NCI-H2227 treated with DMSO at 0.1 percent for 48 hours (cell line): ENCODE data around the gene LMOD3.

Experiments
- DNase-seq: peaks from one replicate; lab custom pipeline; 2025; lab: John Stamatoyannopoulos, UW

Gene LMOD3

DNA sequence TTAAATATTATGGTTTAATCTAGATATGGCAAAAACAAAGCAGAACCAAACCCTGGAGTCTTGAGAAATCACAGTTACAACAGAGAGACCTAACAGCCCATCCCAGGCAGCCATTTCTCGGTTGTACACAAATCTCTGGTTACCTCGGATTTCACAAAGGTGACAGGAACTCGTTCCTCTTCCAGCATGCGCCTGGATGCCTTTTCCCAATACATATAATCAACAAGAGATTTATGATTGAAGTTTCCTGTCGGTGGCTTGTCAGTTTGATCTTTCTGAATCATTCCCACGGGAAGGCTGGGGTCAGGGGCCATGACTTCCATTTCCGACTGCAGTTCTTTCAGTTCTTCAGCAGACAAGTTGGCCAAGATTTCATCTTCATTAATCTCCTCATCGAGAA lies 445 bp downstream of the LMOD3 start:
- DNase-seq, result no peak

DNA sequence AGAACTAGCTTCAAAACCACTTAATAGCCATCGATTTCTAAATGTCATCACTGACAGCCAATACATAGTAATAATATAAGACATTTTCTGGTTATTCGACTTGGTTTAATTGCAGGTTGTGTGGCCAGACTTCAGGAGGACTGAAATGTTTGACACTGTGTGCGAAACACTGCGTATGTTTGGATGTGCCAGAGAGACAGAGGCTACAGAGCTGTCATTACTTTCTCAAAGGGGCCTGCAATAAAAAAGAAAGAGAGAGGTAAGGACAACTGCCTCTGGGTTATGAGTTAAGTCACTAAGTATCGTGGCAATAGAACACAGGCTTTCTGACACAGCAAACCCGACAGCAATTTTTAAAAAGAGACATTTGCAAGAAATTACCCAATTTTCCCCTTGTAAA lies 882 bp downstream of the LMOD3 start:
- no peak for DNase-seq

DNA sequence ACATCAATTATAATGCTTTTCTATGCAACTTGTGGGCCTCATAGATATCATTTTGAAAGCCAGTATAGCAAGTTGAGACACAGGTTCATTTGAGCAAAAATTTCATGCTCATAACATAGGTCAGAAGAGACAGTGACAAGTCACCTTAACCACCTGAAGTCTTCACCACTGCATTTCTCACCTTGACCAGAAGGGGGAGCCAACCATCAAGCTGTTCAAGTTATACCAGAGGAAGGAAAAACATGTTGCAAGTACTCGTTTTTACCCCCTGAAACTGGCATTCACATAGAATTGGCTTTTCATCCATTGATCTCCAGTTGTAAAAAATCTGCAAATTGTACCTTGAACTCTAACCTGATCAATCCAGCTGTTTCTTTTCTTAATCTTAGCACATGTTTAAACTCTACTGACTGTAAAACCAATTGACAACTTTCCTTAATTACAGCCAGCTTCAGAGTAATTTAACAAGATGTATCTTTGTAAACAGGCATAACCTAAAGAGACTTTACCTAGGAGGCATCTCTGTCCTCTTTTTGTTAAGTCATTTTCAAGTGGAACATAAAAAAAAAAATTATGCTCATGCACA lies 1.4 kb downstream of the LMOD3 start:
- DNase-seq, result peak; percentile 47

DNA sequence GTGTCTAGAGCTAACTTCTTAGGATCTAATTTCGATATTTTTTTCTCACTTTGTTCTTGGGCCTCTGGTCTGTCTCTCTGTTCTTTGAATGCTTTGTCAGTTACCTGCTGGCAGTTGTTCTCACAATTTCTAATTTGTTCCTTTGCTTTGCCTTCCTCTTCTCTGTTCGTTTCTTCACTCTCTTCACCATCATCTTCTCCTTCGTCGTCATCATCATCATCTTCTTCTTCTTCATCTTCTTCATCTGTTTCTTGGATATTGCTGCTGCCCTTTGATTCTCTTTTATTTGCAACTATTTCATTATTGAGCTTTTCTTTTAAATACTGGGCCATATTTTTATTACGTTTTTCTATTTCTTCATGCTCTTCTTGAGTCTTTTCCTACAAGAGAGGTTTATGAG lies 2.7 kb downstream of the LMOD3 start:
- DNase-seq, result no peak

DNA sequence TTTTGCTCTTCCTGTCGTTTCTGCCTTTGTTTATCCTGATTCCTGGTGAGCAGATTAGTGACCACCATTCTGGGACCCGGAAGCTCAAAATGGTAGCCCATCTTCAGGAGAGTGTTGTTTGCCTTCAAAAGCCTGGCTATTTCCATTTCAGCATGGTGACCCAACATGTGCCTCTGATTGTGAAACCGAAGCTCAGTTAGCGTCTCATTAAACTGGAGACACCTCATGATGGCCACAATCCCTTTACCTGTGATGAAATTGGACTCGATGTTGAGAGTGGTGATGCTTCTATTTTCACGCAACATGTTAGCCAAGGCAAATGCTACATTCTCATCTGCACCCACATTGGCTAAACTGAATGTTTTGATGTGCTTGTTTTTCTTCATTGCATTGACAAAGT lies 3.3 kb downstream of the LMOD3 start:
- no peak for DNase-seq

DNA sequence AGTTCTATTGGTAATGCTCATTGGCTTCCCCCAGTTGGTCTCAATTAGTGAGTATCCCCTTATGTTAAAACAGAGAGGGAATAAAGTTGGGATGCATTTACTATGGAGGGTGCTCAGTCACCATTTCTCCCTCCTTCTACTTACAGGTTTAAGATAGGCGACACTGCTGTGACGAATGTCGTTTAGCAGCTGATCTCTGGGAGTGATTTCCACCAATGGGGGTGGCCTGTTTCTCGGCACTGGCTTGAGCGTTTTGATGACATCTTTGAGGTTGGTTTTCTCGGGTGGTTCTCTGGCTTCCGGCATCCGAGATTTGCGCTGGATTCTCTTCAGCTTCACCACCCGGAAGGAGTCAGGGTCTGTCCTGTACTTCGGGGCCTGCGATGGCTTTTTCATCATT lies 3.8 kb downstream of the LMOD3 start:
- no peak for DNase-seq

DNA sequence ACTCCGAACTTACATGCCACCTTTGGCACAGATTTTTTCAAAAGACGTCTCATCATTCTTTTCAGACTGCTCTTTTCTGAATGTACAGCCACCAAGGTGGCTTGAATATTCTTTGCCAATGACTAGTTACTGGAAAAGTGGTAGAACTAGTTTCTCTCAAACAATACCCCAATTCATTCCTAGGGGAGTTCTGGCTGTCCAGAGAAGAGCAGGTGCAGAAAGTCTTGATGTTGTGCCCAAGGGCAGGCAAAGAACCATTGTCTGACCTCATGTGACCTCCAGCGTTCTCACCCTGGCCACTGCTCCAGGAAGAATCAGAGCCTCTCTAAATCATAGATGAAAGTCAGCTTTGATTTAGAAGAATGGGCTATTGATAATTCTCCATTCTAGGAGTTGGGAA lies 5.5 kb downstream of the LMOD3 start:
- DNase-seq, result no peak

DNA sequence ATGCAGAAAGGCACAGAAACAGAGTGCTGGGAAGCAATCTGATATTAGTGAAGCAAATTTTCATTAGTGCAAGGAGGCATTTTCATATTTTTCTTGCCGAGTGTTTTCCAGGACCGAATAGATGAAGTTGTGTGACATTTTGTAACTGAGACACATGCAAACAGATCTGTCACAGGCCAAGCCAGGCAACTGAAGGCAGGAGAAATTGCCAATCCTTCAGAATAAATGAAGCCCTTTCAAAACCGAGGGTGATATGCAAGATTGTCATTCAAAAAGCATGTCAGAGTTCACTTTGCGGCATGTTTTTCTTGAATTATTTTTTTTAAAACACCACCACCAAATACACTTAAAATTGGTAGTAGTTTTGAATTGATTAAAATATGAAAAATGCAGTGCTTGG lies 6.2 kb downstream of the LMOD3 start:
- no peak for DNase-seq

DNA sequence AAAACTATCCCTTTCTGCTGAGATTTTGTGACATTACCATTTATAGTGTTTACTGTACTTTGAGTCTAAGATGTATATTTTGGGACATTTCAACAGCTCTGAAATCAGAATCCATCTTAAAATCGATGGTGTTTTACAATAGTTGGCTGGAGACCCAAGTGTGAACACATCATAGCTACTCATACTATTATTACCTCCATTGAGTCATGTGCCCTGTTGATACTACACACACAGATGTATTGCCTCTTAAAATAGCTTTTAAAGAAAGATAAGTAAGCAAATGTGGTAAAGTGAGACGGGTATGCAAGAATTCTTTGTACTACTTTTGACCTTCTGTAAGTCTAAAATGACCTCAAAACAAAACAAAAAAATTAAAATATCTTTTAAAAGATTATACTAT lies 6.7 kb downstream of the LMOD3 start:
- no peak for DNase-seq

DNA sequence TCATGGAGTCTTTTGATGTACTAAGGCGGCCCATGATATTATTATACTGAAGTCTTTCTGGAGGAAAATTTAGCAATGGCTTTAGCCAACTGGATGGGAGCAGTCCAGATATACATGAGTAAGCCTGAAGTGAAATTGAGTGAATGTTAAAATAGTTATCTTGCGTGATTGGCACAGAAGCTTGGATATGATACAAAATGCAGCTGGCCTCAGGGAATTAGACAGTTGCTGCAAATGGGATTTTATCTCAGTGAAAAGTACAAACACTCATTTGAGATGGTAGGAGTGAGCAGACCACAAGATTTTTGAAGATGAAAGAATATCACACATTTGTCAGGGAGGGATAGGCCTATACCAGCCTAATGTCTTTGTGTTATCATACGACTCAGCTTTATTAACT lies 8.9 kb downstream of the LMOD3 start:
- no peak for DNase-seq

DNA sequence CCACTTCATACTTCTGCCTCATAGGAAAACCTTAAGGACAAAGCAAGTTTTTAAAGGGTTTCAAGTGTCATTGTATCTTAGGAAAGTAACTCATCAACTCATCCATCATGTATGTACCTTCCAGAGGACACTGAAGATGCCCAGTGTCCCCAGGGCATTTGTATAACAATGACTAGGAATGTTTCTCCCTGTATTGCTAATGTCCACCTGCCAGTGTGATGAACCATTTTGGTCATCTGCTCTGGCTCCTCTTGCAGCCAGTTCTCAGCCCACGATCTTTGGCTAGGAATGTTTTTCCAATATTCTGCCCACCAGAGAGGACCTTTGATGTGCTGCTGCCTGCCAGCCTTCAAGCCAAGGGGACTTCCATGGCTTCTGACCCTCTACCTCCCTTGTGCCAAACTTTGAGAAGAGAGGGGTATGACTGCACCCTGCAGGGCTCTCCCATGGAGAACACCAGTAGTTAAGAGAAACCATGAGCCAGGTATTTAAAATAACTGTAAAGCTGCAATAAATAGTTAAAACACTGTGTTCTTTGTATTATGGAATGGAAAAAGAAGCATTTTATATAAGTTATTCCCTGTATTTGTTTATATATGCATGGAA lies 11.4 kb downstream of the LMOD3 start:
- DNase-seq, result no peak

DNA sequence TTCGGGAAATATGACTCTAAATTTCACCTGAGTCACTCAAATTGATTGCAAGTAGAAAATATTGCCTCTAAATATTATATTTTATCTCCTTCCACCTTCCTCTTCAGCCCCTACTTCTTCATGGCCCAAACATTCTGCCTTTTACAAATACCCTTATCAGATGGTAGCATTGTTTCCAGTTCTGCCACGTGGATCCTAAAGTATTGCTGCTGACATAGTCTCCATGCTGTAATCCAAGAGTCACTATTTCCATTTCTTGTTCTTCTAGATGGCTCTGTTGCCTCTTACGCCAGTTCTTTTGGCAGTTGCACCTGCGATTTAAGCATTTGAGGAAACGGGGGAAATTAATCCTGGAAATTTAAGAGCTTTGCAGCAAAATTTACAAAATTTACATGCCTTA lies 13.6 kb downstream of the LMOD3 start:
- DNase-seq, result no peak

DNA sequence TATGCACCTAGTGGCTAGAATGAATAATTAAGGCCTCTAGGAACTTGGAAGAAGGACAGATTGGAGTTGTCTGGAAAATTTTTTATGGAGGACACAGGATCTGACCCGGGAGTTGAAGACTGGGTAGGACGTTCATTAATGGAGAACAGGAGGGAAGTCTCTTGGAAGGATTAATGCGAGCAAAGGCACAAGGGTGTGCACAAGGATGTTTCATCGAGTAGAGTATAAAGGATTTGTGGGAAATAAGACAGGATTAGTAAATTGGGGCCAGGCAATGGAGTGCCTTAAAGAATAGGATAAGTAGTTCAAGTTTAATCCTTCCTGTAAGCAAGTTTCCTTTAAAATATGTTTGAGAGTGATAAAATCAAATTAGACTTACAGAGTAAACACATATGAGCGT lies 14.6 kb downstream of the LMOD3 start:
- DNase-seq, result no peak

DNA sequence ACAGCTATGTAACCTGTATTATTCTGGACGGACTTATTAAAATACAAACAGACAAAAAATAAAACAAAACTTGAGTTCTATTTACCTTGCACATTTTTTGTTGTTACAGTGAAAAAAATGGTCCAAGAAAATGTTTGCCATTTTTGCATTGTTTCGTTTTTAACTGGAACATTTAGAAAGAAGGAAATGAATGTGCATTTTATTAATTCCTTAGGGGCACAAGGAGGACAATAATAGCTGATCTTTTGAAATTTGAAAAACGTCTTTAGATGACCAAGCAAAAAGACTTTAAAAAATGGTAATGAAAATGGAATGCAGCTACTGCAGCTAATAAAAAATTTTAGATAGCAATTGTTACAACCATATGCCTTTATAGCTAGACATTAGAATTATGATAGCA lies 17.1 kb downstream of the LMOD3 start:
- no peak for DNase-seq

DNA sequence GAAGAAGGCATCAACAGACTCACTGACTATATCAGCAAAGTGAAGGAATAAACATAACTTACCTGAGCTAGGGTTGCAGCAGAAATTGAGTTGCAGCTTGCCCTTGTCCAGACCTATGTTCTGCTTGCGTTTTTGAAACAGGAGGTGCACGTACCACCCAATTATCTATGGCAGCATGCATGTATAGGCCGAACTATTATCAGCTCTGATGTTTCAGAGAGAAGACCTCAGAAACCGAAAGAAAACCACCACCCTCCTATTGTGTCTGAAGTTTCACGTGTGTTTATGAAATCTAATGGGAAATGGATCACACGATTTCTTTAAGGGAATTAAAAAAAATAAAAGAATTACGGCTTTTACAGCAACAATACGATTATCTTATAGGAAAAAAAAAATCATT lies 17.8 kb downstream of the LMOD3 start:
- DNase-seq, result no peak

DNA sequence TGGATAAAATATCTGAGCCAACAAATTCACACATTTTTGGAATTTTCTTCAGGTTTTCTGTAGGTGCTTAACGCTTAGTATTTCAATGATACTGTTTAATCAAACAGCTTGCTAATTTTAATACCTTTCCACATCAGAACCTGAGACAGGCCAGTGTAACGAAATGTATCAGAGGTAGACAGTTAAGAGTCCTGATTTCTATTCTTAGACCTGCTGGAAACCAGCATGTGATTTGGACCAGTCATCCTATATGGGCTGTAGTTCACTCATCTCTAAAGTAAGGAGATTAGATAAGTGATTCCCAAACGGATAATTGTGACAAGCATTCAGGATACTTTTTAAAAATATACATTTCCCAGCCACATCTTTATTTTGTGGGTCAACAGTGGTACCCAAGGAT lies 19.3 kb downstream of the LMOD3 start:
- DNase-seq, result no peak

DNA sequence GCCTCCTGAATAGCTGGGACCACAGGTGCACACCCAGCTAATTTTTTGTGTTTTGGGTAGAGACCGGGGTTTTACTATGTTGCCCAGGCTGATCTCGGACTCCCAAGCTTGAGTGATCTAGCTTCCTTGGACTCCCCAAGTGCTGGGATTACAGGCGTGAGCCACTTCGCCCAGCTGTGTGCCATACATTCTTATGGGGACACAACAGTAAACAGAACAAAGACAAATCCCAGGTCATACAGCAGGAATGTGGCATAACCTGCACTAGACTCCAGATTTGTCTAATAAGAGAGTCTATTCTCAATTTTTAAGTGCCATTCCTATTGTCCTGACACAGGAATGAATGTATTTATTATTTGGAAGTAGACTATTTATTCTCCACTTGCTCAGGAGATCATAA lies 20.0 kb downstream of the LMOD3 start:
- no peak for DNase-seq

DNA sequence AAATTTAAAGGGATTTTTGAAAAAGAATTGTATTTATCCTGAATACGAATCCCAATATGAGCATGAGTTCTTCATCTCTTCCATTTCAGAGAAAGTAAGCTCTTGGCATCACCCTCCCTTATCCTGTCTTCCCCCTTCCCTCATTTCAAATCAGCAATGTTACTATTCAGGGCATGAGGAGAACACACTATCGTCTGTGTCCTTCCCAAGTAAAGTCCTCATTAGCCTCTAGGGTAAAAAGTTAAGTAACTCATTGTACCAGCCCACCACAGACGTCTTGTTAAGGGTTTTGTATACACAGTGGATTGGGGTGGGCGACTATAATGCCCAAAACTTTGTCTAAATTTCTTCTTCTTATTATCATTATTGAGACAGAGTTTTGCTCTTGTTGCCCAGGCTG lies 22.8 kb downstream of the LMOD3 start:
- DNase-seq, result no peak

DNA sequence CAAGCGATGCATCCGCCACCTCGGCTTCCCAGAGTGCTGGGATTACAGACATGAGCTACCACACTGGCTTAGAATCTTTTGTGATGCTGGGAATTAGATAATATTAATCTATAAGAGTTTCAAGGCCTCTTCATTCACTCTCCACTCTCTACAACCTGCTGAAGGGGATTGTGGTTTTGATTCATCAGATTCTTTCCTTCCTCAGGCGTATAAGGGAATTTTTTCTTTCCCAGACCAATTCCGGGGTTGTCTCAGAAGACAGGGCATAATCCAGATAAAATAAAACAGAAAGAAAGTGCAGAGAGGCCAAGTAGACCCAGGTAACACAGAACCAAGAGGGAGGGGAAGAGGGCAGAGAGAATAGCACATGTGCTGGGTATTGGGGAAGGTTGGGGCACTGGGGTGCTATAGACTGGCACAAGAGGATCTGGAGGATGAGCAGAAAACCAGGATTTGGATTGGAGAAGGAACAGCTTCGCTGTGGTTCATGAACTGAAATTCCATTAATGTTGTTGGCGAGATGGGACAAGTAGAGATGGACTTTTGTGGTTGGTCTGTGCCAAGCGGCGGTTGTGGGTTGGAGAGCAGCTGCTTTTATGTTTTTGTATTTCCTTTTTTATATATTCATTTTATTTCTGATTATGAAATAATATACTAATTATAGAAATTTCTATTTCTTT lies 24.8 kb downstream of the LMOD3 start:
- DNase-seq, result no peak

DNA sequence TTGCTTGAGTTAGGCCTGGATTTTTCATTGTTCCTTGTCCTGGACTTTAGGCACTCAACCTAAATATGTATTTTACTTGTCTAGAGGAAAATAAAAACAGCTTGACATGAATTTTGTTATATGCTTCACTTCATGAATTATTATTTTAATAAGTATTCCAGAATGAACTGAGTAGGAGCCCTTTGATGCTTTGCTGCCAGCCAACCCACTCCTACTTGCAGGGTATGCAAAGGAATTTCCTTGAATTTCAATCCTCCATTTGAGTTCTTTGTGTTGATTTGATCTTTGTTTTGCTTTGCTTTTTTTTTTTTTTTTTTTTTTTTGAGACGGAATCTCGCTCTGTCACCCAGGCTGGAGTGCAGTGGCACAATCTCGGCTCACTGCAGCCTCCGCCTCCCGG lies 26.1 kb downstream of the LMOD3 start:
- DNase-seq, result no peak

DNA sequence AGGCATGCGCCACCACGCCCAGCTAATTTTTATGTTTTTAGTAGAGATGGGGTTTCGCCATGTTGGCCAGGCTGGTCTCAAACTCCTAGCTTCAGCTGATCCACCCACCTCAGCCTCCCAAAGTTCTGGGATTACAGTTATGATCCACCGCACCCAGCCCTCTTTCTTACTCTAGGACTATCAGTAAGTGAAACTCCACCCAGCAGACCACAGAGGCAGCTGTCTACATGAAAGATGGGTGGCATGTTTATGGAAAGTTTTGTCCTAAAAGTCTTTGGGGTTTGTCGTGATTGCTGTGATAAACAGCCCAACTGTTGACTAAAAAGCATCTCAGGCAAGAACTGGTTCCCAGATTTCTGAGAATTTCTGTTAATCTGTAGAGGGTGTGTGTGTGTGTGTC lies 26.8 kb downstream of the LMOD3 start:
- DNase-seq, result no peak

DNA sequence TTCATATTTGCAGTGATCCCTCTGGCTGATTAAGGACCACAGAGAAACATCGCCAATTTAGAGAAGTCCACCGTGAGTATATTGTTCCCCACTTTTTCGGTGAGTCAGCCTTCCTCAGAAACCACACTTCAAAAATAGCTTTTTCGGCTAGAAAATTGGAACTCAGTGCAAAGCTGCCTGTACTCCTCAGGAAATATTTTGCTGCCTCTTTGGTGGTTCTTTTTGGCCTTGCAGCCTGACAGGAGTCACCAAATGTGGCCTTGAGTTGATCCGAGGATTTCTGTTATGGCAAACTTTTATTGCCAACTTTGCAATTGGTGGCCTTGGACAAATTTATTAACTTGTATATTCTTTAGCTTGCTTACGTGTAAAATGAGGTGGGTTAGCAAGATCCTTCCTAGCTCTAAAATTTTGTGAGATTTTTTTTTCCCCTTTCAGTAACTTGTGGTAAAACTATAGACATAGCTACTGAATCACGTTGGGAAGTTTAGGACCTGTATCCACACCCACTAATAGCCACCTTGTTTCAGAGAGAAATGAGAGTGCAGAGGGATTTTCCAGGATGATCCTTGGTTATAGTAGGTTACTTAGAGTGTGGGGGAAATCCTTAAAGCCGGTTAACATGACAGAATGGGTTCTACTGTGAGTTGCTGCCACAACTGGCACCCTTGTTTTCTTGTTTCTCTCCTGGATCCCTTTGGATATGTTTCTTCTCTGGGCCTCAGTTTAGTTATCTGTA lies 27.8 kb downstream of the LMOD3 start:
- DNase-seq, result no peak

DNA sequence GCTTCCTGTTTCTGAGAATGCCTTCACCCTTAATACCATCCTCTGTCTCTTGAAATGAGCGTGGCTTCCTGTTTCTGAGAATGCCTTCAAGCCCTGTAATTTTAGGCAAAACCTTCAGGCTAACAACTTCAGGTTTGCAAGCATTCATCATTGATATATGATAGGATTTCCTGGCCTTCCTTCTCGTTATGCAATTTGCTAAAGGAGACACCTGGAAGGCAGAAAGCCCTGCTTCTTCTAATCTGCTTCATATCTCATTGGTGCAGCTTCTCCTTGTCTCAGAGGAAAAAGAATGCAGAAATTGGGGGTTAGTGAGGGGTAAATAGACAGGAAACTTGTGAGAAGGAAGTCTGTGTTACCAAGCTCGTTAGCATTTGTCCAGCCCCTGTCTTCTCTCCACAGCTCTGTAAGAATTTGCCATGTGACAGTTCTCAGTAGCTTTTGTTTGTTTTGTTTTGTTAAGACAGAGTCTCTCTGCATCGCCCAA lies 30.3 kb downstream of the LMOD3 start:
- no peak for DNase-seq
